GM19099 (cell line): ENCODE results near the gene HEBP2.

Experiments used
- POLR2A ChIP-seq: IDR thresholded peaks from 3 replicates; pipeline ENCODE4 v1.6.1; 2011; ENCODE audit warnings: low read depth; ENCODE audit not compliant: insufficient read length; ENCODE audit errors: extremely low read depth

Gene HEBP2

GRCh38 chr6:138454981-138455706 is 51.1 kb downstream of the HEBP2 start:
- TF ChIP-seq POLR2A = no peak

GRCh38 chr6:138455746-138456400 is 51.9 kb downstream of the HEBP2 start:
- TF ChIP-seq POLR2A = no peak

GRCh38 chr6:138456401-138456790 is 52.4 kb downstream of the HEBP2 start:
- TF ChIP-seq POLR2A = no peak

- no peak for TF ChIP-seq POLR2A
These were observed 57.6 kb downstream of the HEBP2 start for GRCh38 chr6:138461647-138462046.

GRCh38 chr6:138464085-138464484 is 60.1 kb downstream of the HEBP2 start:
- TF ChIP-seq POLR2A = no peak

- TF ChIP-seq POLR2A = no peak
These were observed 61.1 kb downstream of the HEBP2 start for GRCh38 chr6:138465007-138465645.

- TF ChIP-seq POLR2A = no peak
These were observed 63.9 kb downstream of the HEBP2 start for GRCh38 chr6:138467901-138468300.

GRCh38 chr6:138468320-138469015 is 64.4 kb downstream of the HEBP2 start:
- no peak for TF ChIP-seq POLR2A
